ENCODE measurements around the gene MALL. TPM values are rescaled to one million over a fixed set of nuclear protein-coding genes. Genes with fewer than 3 reads are reported as not detected.
A peak's percentile ranks its signal among the peaks of the same experiment; 100 is the strongest.

MALL gene
- total and polyA plus RNA-seq, 2 of the 8 experiments (the other 6 are each of a cell fraction or from before 2014, with no cell fraction given): 3.9 to 8.0 TPM

- no peak for TF ChIP-seq RNF2 (IDR thresholded peaks at IDR 0.05; ENCODE audit: borderline replicate concordance, low read depth, low read length, missing control alignments, poor library complexity, severe bottlenecking)
- TF ChIP-seq BACH1 (IDR thresholded peaks at IDR 0.05; ENCODE audit: low read length): no peak
- no peak for TF ChIP-seq CREB1 (IDR thresholded peaks at IDR 0.05)
- TF ChIP-seq SIN3A (conservative IDR thresholded peaks at IDR 0.05 in 1 of 2, IDR thresholded peaks at IDR 0.05 in 1 of 2; ENCODE audit: low read depth in 1 of 2, low read length in 2 of 2): peak in 1 of 2 experiments; percentile 25; a peak in 1 of 4 replicates
- TF ChIP-seq JUN (IDR thresholded peaks at IDR 0.05; ENCODE audit: low read depth, low read length): no peak
- no peak for TF ChIP-seq YY1 (IDR thresholded peaks at IDR 0.05; ENCODE audit: low read depth, low read length)
- TF ChIP-seq TEAD4 (IDR thresholded peaks at IDR 0.05; ENCODE audit: low read depth, low read length): no peak
- TF ChIP-seq, protein P1, sequence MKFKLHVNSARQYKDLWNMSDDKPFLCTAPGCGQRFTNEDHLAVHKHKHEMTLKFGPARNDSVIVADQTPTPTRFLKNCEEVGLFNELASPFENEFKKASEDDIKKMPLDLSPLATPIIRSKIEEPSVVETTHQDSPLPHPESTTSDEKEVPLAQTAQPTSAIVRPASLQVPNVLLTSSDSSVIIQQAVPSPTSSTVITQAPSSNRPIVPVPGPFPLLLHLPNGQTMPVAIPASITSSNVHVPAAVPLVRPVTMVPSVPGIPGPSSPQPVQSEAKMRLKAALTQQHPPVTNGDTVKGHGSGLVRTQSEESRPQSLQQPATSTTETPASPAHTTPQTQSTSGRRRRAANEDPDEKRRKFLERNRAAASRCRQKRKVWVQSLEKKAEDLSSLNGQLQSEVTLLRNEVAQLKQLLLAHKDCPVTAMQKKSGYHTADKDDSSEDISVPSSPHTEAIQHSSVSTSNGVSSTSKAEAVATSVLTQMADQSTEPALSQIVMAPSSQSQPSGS (IDR thresholded peaks at IDR 0.05; ENCODE audit: low read length): no peak
These were observed at the start of gene MALL (continued) for GRCh38 chr2:110115291-110116032.
